Heart left ventricle (tissue), 16 donors: ENCODE data around the gene PARD3B. TPM values are rescaled to one million over a fixed set of nuclear protein-coding genes. Genes with fewer than 3 reads are reported as not detected.

Experiments
- ATAC-seq, 4 donors: fragments of 200-7000 bp; cut with Tn5 transposase; one replicate each; pipeline ENCODE4 v1.9.1; 2020 to 2022; ENCODE audit warnings: moderate library complexity in 4 of 4, mild to moderate bottlenecking in 3 of 4, moderate number of reproducible peaks in 1 of 4
- DNase-seq, 5 donors: peaks; one replicate each; pipeline ENCODE4 v3.0.0-alpha.2; 2020
- H3K27ac ChIP-seq, 12 donors: fragments of 200-600 bp; sonication (generic) in 4 of 12; one replicate each; pipeline versions ENCODE4 v1.5.0 to v1.8.0; 2016 to 2022; ENCODE audit warnings: mild to moderate bottlenecking in 2 of 12
- H3K27me3 ChIP-seq, 9 donors: fragments of 200-600 bp; sonication (generic) in 2 of 9; one replicate each; pipeline versions ENCODE4 v1.5.1 to v1.8.0; 2016 to 2022; ENCODE audit warnings: mild to moderate bottlenecking in 3 of 9
- H3K36me3 ChIP-seq, 9 donors: fragments of 200-600 bp; sonication (generic) in 2 of 9; one replicate each; pipeline versions ENCODE4 v1.5.0 to v1.8.0; 2018 to 2022; ENCODE audit warnings: mild to moderate bottlenecking in 2 of 9
- H3K4me1 ChIP-seq, 12 donors: fragments of 200-600 bp; sonication (generic) in 4 of 12; one replicate each; pipeline versions ENCODE4 v1.5.0 to v1.8.0; 2016 to 2022; ENCODE audit warnings: mild to moderate bottlenecking in 3 of 12
- H3K4me3 ChIP-seq, 12 donors: fragments of 200-600 bp; sonication (generic) in 4 of 12; one replicate each; pipeline versions ENCODE4 v1.5.0 to v1.8.0; 2017 to 2022; ENCODE audit warnings: mild to moderate bottlenecking in 9 of 12, moderate library complexity in 4 of 12
- H3K9me3 ChIP-seq, 12 donors: fragments of 200-600 bp; sonication (generic) in 4 of 12; one replicate each; pipeline versions ENCODE4 v1.5.0 to v1.8.0; 2016 to 2022; ENCODE audit warnings: mild to moderate bottlenecking in 1 of 12
- CTCF ChIP-seq, 12 donors: fragments of 200-600 bp; sonication (generic) in 4 of 12; IDR thresholded peaks; one replicate each; pipeline versions ENCODE4 v1.5.0 to v1.8.0; 2018 to 2022; ENCODE audit warnings: antibody characterized with exemption in 12 of 12, mild to moderate bottlenecking in 5 of 12
- POLR2A ChIP-seq, 2 donors: fragments of 450-650 bp; IDR thresholded peaks; one replicate each; pipeline ENCODE4 v1.6.1; 2017; ENCODE audit warnings: antibody characterized with exemption in 2 of 2, mild to moderate bottlenecking in 2 of 2, moderate library complexity in 2 of 2
- WGBS, 4 donors: extraction: QIAGEN DNeasy Blood & Tissue Kit in 2 of 4; methylation state at CpG; one replicate each; pipeline versions ENCODE4 v1.1.5 to v1.1.7; 2013 to 2018; 5-methylcytosine and 5-hydroxymethylcytosine counted together
- intact Hi-C, 10 donors: fragments of 100-400 bp; cut with DNase I; formaldehyde crosslinking; loops; one replicate each; pipeline versions ENCODE4 v1.11.1 to v1.14.2; 2022
- polyA plus RNA-seq, 2 donors: library from polyadenylated mRNA; stranded (reverse); fragments of 200-250 nt; gene quantifications; one replicate each; pipeline ENCODE4 v1.2.3, GENCODE V29; 2013
- total RNA-seq, 9 donors: library from RNA; depleted of rRNA in 2 of 9; stranded (reverse); fragments of >200 nt in 2 of 9; fragmentation: NEBNext Ultra II Directional in 3 of 9; extraction: Animal tissue kit (Norgen Biotek cat#: 25700) in 3 of 9; gene quantifications; one replicate each; pipeline versions ENCODE4 v1.1.0 to v1.2.4, GENCODE V29; 2016 to 2023
- donor health status: ischemic (EF 13 %, LVEDD 7.1; RV severe dilation, severe dysfunction).
- donor health status: healthy with polysubstance abuse.
- donor health status: DM: no; HTN: yes; CAD: no.
- donor health status: DM: no; HTN: no; CAD: no.
- donor health status: ischemic (EF 25% LVEDD 6.9; RV normal size, moderate dysfunction).
- donor health status: ischemic (EF 25% LVEDD 5.7; RV mildly dilated, moderate dysfunction).
- donor health status: healthy.
- donor health status: DM: yes; HTN: yes; CAD: no.
- donor health status: ischemic (EF 35%, LVEDD 5.7; RV mildly dilated, moderate dysfunction).
- donor health status: nonischemic (EF 11% LVEDD 7.7; RV severe dilation, severe dysfunction).
- donor health status: DM: yes; HTN: yes; CAD: no.
- donor health status: PGD.
- donor health status: ischemic (EF 29% LVEDD 5.4; RV normal size, mild dysfunction).
- donor health status: nonischemic (EF 23%, LVEDD 6.1; RV moderate dilation, normal function).

Gene PARD3B
- total and polyA plus RNA-seq, 11 donors = 0.71 to 15.1 (median 6.2) TPM

- intact Hi-C loops = no loop called here
- Histone ChIP-seq H3K36me3 (no peaks in the 10 kb centered on the region), H3K4me3 (no peak overlapping the region), H3K9me3 (no peaks in the 10 kb centered on the region), H3K27me3 (no peaks in the 10 kb centered on the region), H3K27ac (no peak overlapping the region), H3K4me1 (no peaks in the 10 kb centered on the region)
- TF ChIP-seq CTCF (IDR thresholded peaks at IDR 0.05) (no peak), POLR2A (IDR thresholded peaks at IDR 0.05) (no peak)
- WGBS, 4 donors = 97 to 99% (median 98%) methylated on average over 4 of the region's 4 CpGs
- ATAC-seq (no peak), DNase-seq (no peak)
Observed at GRCh38 chr2:205296959-205297358, 751.7 kb downstream of the PARD3B start.

- Histone ChIP-seq H3K9me3 (no peaks in the 10 kb centered on the region), H3K4me3 (no peak overlapping the region), H3K36me3 (no peaks in the 10 kb centered on the region), H3K27me3 (no peaks in the 10 kb centered on the region), H3K27ac (no peak overlapping the region), H3K4me1 (no peaks in the 10 kb centered on the region)
- TF ChIP-seq CTCF (IDR thresholded peaks at IDR 0.05) = no peak
- TF ChIP-seq POLR2A (IDR thresholded peaks at IDR 0.05) = no peak
- ATAC-seq (no peak), DNase-seq (no peak)
- intact Hi-C loops = no loop called here
Observed at GRCh38 chr2:205297368-205297767, 752.1 kb downstream of the PARD3B start.

- Histone ChIP-seq H3K4me1 (no peaks in the 10 kb centered on the region), H3K27me3 (no peaks in the 10 kb centered on the region), H3K27ac (no peak overlapping the region), H3K9me3 (no peaks in the 10 kb centered on the region), H3K36me3 (no peaks in the 10 kb centered on the region), H3K4me3 (no peak overlapping the region)
- TF ChIP-seq POLR2A (IDR thresholded peaks at IDR 0.05) = no peak
- no peak for TF ChIP-seq CTCF (IDR thresholded peaks at IDR 0.05)
- intact Hi-C loops = no loop called here
- WGBS, 4 donors = 81 to 84% (median 83%) methylated on average over 4 of the region's 4 CpGs
- ATAC-seq (no peak), DNase-seq (no peak)
Observed at GRCh38 chr2:205297846-205298245, 752.6 kb downstream of the PARD3B start.

DNA sequence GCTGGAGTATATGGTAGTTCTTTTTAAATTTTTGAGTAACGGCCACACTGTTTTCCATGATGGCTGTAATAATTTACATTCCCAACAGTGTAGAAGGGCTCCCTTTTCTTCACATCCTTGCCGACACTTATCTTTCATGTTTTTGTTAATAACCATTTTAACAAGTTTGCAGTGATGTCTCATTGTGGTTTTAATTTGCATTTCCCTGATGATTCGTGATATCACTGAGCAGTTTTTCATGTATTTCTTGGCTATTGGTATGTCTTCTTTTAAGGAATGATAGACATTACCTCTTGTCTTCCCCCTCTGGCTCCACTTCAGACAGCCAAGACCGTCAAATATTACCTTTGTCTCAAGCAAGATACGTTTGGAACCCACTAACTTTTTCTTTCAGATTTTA is 765.9 kb downstream of the PARD3B start:
- 76 to 85% (median 80%) methylated on average over 5 of the region's 5 CpGs for WGBS, 4 donors

More for the DNA sequence above, 765.9 kb downstream of the PARD3B start:
- H3K9me3 ChIP-seq = no peaks in the 10 kb centered on the region
- ATAC-seq = no peak
- intact Hi-C loops = no loop called here
- TF ChIP-seq POLR2A (IDR thresholded peaks at IDR 0.05) = no peak
- TF ChIP-seq CTCF (IDR thresholded peaks at IDR 0.05) = no peak
- no peak for DNase-seq
- no peaks in the 10 kb centered on the region for H3K4me1 ChIP-seq
- H3K36me3 ChIP-seq = no peaks in the 10 kb centered on the region
- H3K27me3 ChIP-seq = no peaks in the 10 kb centered on the region
- H3K4me3 ChIP-seq = no peak overlapping the region
- H3K27ac ChIP-seq = no peak overlapping the region
